ENCODE measurements around the gene C12orf75. TPM values are rescaled to one million over a fixed set of nuclear protein-coding genes. Genes with fewer than 3 reads are reported as not detected.

Gene C12orf75
- total and polyA plus RNA-seq, 2 experiments from 2014 or later, result 43.9 to 69.8 TPM

GRCh38 chr12:105400227-105400626 lies 69.7 kb downstream of the C12orf75 start (continued):
- TF ChIP-seq EZH2 (IDR thresholded peaks at IDR 0.05; ENCODE audit: low read depth, unreplicated experiment) (no peak), ZNF114 (CRISPR knock-in tag; IDR thresholded peaks at IDR 0.05) (no peak), STAT1 (IDR thresholded peaks at IDR 0.05; ENCODE audit: unreplicated experiment) (no peak), ETS1 (IDR thresholded peaks at IDR 0.05) (no peak), CREB1 (CRISPR knock-in tag; IDR thresholded peaks at IDR 0.05; ENCODE audit: low read depth) (no peak)

- no peaks in the 10 kb centered on the region for H3K36me3 Mint-ChIP-seq (ENCODE audit: low read depth)
- DNase-seq (ENCODE audit: low spot score) (no peak), ATAC-seq (no peak)
- H3K4me1 Mint-ChIP-seq, result no peaks in the 10 kb centered on the region
- H2AFZ ChIP-seq, result no peak overlapping the region
- peaks cover 10% of the 10 kb centered on the region for H3K9me3 Mint-ChIP-seq
- H3K27ac Mint-ChIP-seq, result no peak overlapping the region
- H3K27me3 Mint-ChIP-seq (ENCODE audit: insufficient read depth, low read depth, poor library complexity), result no peaks in the 10 kb centered on the region
- no peak overlapping the region for H3K4me3 Mint-ChIP-seq
- no peaks in the 10 kb centered on the region for H3K27me3 ChIP-seq (ENCODE audit: insufficient read depth)
- H3K4me1 ChIP-seq (ENCODE audit: insufficient read depth), result no peaks in the 10 kb centered on the region
- no peaks in the 10 kb centered on the region for H4K20me1 ChIP-seq (replicated peaks; ENCODE audit: insufficient read depth)
- H3K79me2 ChIP-seq (replicated peaks; ENCODE audit: insufficient read depth), result no peaks in the 10 kb centered on the region
- H3K27ac ChIP-seq (ENCODE audit: low read depth), result no peak overlapping the region
- H3K36me3 ChIP-seq (ENCODE audit: insufficient read depth), result no peaks in the 10 kb centered on the region
- H3K4me3 ChIP-seq, result no peak overlapping the region
- H3F3A ChIP-seq (replicated peaks; ENCODE audit: low read depth), result no peaks in the 10 kb centered on the region
- H3K4me2 ChIP-seq, result no peak overlapping the region
- peaks cover 10% of the 10 kb centered on the region; the same call in 1 of the 2 replicates for H3K9me2 ChIP-seq (ENCODE audit: insufficient read depth)
- TF ChIP-seq ZNF331 (CRISPR knock-in tag; IDR thresholded peaks at IDR 0.05; ENCODE audit: low read depth), result no peak
- no peak for TF ChIP-seq POLR2AphosphoS5 (IDR thresholded peaks at IDR 0.05; ENCODE audit: low read depth)
- no peak for TF ChIP-seq CREB1 (CRISPR knock-in tag; IDR thresholded peaks at IDR 0.05; ENCODE audit: low read depth)
- no peak for TF ChIP-seq CTCF (conservative IDR thresholded peaks at IDR 0.05; ENCODE audit: low read depth in 2 of 2)
- TF ChIP-seq ETS1 (IDR thresholded peaks at IDR 0.05), result no peak
- no peak for TF ChIP-seq EZH2 (IDR thresholded peaks at IDR 0.05; ENCODE audit: low read depth, unreplicated experiment)
- no peak for TF ChIP-seq NANOG (IDR thresholded peaks at IDR 0.05; ENCODE audit: borderline replicate concordance)
- no peak for TF ChIP-seq ZNF462 (CRISPR knock-in tag; IDR thresholded peaks at IDR 0.05)
- no peak for TF ChIP-seq ZNF114 (CRISPR knock-in tag; IDR thresholded peaks at IDR 0.05)
- TF ChIP-seq STAT1 (IDR thresholded peaks at IDR 0.05; ENCODE audit: unreplicated experiment), result no peak
- TF ChIP-seq REST (IDR thresholded peaks at IDR 0.05; ENCODE audit: unreplicated experiment), result no peak
These were observed 70.7 kb downstream of the C12orf75 start for GRCh38 chr12:105401198-105401597.

All from GM23338 (cell line).